WERI-Rb-1 (cell line): ENCODE measurements around the gene TRPM8.

ENCODE experiments used
- DNase-seq: peaks from one replicate; pipeline ENCODE4 v3.0.0-alpha.2; 2020
- H3K27ac ChIP-seq: fragments of 250-450 bp; sonication (Bioruptor Pico); 2 replicates; pipeline ENCODE4 v1.5.1; 2020; ENCODE audit warnings: mild to moderate bottlenecking, moderate library complexity
- H3K27me3 ChIP-seq: fragments of 250-450 bp; sonication (Bioruptor Pico); 2 replicates; pipeline ENCODE4 v1.5.1; 2021; ENCODE audit warnings: mild to moderate bottlenecking, low read depth, moderate library complexity; ENCODE audit not compliant: insufficient read depth, severe bottlenecking
- H3K36me3 ChIP-seq: fragments of 250-450 bp; sonication (Bioruptor Pico); 2 replicates; pipeline ENCODE4 v1.5.1; 2020; ENCODE audit warnings: mild to moderate bottlenecking, moderate library complexity
- H3K4me3 ChIP-seq: 2 replicates; pipeline ENCODE4 v1.5.1; 2011; ENCODE audit warnings: low read depth, mild to moderate bottlenecking, control low read depth, low read length
- H3K9me3 ChIP-seq: fragments of 250-450 bp; sonication (Bioruptor Pico); 2 replicates; pipeline ENCODE4 v1.5.1; 2021; ENCODE audit warnings: mild to moderate bottlenecking, moderate library complexity; ENCODE audit not compliant: severe bottlenecking
- CTCF ChIP-seq: IDR thresholded peaks from 2 replicates; pipeline ENCODE4 v1.5.1; 2011; ENCODE audit warnings: low read depth, mild to moderate bottlenecking, control low read depth, inconsistent platforms, low read length

The TRPM8 gene

DNA sequence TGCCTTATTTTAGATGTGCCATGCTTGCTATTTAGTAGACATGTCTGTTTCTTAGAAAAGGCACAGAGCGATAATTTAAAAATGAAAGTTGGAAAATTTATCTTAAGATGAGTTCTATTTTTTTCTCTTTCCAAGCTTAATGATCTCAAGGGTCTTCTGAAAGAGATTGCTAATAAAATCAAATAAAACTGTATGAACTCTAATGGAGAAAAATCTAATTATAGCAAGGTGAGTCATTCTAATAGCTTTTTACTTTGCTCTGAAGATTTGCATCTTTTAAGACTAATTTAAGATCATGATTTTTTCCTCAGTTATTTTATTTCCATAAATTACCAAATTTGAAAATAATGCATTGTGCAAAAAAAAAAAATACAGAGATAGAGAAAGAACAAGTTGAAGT, 97.3 kb downstream of the TRPM8 start:
- no peak for DNase-seq
- Histone ChIP-seq H3K27me3 (no peaks in the 10 kb centered on the region), H3K4me3 (no peak overlapping the region), H3K36me3 (no peaks in the 10 kb centered on the region), H3K27ac (no peak overlapping the region), H3K9me3 (peaks cover 7% of the 10 kb centered on the region)
- no peak for TF ChIP-seq CTCF

- Histone ChIP-seq H3K4me3 (no peak overlapping the region), H3K27ac (no peak overlapping the region), H3K36me3 (no peaks in the 10 kb centered on the region), H3K27me3 (no peaks in the 10 kb centered on the region), H3K9me3 (peaks cover 7% of the 10 kb centered on the region)
- TF ChIP-seq CTCF, result no peak
- DNase-seq, result no peak
Observed at GRCh38 chr2:234015861-234016260, 98.7 kb downstream of the TRPM8 start.

DNA sequence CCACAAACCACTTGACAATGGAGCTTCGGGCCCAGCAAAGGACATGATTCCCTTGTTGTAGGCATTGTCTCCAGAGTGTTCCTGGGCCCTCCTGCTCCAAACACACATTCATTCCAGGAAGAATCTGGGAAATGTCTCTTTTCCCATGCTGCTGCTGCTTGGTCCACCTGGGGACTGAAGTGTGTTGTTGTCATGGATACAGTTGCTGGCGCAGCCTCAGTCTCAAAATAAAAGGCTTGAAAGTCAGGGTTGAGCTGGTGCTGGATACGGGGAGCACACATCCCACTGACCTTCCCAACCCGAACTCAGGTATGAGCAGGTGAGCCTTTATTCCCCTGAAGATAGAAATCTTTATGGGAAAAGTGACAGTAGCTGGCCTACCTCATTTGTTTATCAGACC, 102.7 kb downstream of the TRPM8 start:
- no peak overlapping the region for H3K27ac ChIP-seq
- H3K36me3 ChIP-seq, result no peaks in the 10 kb centered on the region
- no peak overlapping the region for H3K4me3 ChIP-seq
- no peak for TF ChIP-seq CTCF
- peaks cover 4% of the 10 kb centered on the region for H3K9me3 ChIP-seq
- no peaks in the 10 kb centered on the region for H3K27me3 ChIP-seq
- no peak for DNase-seq

DNA sequence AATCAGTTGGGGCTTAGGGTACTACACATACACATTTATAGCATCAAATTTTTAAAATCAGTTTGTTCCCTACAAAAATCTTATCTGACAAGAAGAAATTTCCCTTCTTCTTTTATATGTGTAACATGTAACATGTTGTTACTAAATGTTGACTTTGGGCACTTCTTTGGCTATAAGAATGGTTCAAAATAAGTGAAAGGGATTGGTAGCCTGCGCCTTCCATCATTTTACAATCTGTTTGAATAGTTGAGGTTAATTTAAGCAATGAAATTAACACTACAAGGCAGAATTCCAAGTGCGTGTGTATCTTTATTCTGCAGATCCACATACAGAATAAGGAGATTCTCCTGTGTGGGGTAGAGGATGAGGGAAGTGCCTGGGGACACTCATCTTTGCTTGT, 103.2 kb downstream of the TRPM8 start:
- Histone ChIP-seq H3K27me3 (no peaks in the 10 kb centered on the region), H3K9me3 (peaks cover 4% of the 10 kb centered on the region), H3K4me3 (no peak overlapping the region), H3K36me3 (no peaks in the 10 kb centered on the region), H3K27ac (no peak overlapping the region)
- no peak for DNase-seq
- no peak for TF ChIP-seq CTCF

GRCh38 chr2:234022424-234022823, 105.3 kb downstream of the TRPM8 start:
- H3K36me3 ChIP-seq, result no peaks in the 10 kb centered on the region
- H3K4me3 ChIP-seq, result no peak overlapping the region
- DNase-seq, result no peak
- TF ChIP-seq CTCF, result no peak
- peaks cover 4% of the 10 kb centered on the region for H3K9me3 ChIP-seq
- H3K27me3 ChIP-seq, result no peaks in the 10 kb centered on the region
- no peak overlapping the region for H3K27ac ChIP-seq

DNA sequence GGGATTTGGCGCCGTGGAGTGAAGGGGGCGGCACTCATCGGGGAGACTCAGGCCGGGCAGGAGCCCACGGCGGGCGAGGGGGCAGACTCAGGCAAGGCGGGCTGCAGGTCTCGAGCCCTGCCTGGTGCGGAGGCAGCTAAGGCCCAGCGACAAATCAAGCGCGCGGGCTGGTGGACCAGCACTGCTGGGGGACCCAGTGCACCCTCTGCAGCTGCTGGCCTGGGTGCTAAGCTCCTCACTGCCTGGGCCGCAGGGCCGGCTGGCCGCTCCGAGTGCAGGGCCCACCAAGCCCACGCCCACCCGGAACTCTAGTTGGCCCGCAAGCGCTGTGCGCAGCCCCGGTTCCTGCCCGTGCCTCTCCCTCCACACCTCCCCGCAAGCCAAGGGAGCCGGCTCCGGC, 107.1 kb downstream of the TRPM8 start:
- no peak overlapping the region for H3K27ac ChIP-seq
- no peak overlapping the region for H3K4me3 ChIP-seq
- DNase-seq, result no peak

More for the DNA sequence above, 107.1 kb downstream of the TRPM8 start:
- H3K36me3 ChIP-seq, result no peaks in the 10 kb centered on the region
- no peak for TF ChIP-seq CTCF
- no peaks in the 10 kb centered on the region for H3K27me3 ChIP-seq
- H3K9me3 ChIP-seq, result peaks cover 4% of the 10 kb centered on the region
